ENCODE results near the gene GNG14. TPM values are rescaled to one million over a fixed set of nuclear protein-coding genes. Genes with fewer than 3 reads are reported as not detected.

The GNG14 gene
- total and polyA plus RNA-seq, 10 of the 15 experiments (the other 5 are each of a cell fraction or from before 2014, with no cell fraction given), result not detected

DNA sequence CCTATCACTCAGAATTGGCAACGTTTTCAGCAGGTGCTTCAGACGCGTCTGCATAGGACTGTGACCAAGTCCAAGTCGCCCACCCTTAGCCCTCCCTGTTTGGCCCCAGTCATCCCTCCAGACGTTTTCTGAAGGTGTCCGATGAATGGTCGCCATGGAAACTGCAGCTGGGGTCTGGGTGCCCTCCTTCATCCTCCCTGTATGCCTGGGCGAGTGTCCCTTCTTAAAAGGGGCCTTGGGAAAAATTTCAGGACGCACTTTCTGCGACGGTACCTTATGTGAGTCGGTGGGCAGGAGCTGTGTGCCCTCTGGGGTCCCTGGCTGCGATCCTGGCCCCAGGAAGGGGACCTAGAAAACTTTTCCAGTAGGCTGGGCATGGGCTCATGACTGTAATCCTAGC, 46.3 kb upstream of the GNG14 start:
- POLR2A ChIA-PET, result no interaction called here
- no peaks in the 10 kb centered on the region for H4K20me1 ChIP-seq (ENCODE audit: control insufficient read depth, insufficient read depth)
- TF ChIP-seq MTA3 (IDR thresholded peaks at IDR 0.05; ENCODE audit: borderline replicate concordance, low read length) (no peak), NFIC (IDR thresholded peaks at IDR 0.05; ENCODE audit: low read depth, low read length) (no peak), SREBF2 (IDR thresholded peaks at IDR 0.05; ENCODE audit: low read length) (no peak), CHD2 (IDR thresholded peaks at IDR 0.05; ENCODE audit: borderline replicate concordance, low read depth, low read length) (no peak), JUNB (IDR thresholded peaks at IDR 0.05) (no peak), SUZ12 (IDR thresholded peaks at IDR 0.05; ENCODE audit: unreplicated experiment) (no peak), GATAD2B (conservative IDR thresholded peaks at IDR 0.05; ENCODE audit: low read depth) (no peak), TCF12 (IDR thresholded peaks at IDR 0.05; ENCODE audit: low read depth, low read length) (no peak), RB1 (IDR thresholded peaks at IDR 0.05; ENCODE audit: borderline replicate concordance) (no peak)
- TF ChIP-seq, protein P1, sequence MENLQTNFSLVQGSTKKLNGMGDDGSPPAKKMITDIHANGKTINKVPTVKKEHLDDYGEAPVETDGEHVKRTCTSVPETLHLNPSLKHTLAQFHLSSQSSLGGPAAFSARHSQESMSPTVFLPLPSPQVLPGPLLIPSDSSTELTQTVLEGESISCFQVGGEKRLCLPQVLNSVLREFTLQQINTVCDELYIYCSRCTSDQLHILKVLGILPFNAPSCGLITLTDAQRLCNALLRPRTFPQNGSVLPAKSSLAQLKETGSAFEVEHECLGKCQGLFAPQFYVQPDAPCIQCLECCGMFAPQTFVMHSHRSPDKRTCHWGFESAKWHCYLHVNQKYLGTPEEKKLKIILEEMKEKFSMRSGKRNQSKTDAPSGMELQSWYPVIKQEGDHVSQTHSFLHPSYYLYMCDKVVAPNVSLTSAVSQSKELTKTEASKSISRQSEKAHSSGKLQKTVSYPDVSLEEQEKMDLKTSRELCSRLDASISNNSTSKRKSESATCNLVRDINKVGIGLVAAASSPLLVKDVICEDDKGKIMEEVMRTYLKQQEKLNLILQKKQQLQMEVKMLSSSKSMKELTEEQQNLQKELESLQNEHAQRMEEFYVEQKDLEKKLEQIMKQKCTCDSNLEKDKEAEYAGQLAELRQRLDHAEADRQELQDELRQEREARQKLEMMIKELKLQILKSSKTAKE (IDR thresholded peaks at IDR 0.05; ENCODE audit: low read depth, poor library complexity, severe bottlenecking), result no peak
- TF ChIP-seq, protein P2, sequence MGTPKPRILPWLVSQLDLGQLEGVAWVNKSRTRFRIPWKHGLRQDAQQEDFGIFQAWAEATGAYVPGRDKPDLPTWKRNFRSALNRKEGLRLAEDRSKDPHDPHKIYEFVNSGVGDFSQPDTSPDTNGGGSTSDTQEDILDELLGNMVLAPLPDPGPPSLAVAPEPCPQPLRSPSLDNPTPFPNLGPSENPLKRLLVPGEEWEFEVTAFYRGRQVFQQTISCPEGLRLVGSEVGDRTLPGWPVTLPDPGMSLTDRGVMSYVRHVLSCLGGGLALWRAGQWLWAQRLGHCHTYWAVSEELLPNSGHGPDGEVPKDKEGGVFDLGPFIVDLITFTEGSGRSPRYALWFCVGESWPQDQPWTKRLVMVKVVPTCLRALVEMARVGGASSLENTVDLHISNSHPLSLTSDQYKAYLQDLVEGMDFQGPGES (IDR thresholded peaks at IDR 0.05), result no peak
- TF ChIP-seq, protein P3, sequence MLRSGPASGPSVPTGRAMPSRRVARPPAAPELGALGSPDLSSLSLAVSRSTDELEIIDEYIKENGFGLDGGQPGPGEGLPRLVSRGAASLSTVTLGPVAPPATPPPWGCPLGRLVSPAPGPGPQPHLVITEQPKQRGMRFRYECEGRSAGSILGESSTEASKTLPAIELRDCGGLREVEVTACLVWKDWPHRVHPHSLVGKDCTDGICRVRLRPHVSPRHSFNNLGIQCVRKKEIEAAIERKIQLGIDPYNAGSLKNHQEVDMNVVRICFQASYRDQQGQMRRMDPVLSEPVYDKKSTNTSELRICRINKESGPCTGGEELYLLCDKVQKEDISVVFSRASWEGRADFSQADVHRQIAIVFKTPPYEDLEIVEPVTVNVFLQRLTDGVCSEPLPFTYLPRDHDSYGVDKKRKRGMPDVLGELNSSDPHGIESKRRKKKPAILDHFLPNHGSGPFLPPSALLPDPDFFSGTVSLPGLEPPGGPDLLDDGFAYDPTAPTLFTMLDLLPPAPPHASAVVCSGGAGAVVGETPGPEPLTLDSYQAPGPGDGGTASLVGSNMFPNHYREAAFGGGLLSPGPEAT (IDR thresholded peaks at IDR 0.05; ENCODE audit: low read depth), result no peak
- TF ChIP-seq, protein P4, sequence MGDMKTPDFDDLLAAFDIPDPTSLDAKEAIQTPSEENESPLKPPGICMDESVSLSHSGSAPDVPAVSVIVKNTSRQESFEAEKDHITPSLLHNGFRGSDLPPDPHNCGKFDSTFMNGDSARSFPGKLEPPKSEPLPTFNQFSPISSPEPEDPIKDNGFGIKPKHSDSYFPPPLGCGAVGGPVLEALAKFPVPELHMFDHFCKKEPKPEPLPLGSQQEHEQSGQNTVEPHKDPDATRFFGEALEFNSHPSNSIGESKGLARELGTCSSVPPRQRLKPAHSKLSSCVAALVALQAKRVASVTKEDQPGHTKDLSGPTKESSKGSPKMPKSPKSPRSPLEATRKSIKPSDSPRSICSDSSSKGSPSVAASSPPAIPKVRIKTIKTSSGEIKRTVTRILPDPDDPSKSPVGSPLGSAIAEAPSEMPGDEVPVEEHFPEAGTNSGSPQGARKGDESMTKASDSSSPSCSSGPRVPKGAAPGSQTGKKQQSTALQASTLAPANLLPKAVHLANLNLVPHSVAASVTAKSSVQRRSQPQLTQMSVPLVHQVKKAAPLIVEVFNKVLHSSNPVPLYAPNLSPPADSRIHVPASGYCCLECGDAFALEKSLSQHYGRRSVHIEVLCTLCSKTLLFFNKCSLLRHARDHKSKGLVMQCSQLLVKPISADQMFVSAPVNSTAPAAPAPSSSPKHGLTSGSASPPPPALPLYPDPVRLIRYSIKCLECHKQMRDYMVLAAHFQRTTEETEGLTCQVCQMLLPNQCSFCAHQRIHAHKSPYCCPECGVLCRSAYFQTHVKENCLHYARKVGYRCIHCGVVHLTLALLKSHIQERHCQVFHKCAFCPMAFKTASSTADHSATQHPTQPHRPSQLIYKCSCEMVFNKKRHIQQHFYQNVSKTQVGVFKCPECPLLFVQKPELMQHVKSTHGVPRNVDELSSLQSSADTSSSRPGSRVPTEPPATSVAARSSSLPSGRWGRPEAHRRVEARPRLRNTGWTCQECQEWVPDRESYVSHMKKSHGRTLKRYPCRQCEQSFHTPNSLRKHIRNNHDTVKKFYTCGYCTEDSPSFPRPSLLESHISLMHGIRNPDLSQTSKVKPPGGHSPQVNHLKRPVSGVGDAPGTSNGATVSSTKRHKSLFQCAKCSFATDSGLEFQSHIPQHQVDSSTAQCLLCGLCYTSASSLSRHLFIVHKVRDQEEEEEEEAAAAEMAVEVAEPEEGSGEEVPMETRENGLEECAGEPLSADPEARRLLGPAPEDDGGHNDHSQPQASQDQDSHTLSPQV (IDR thresholded peaks at IDR 0.05), result no peak
- TF ChIP-seq, protein P5, sequence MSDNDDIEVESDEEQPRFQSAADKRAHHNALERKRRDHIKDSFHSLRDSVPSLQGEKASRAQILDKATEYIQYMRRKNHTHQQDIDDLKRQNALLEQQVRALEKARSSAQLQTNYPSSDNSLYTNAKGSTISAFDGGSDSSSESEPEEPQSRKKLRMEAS (IDR thresholded peaks at IDR 0.05; ENCODE audit: low read depth, low read length), result no peak

More for the DNA sequence above, 46.3 kb upstream of the GNG14 start:
- ChIA-PET CTCF (interaction anchor here (0.5 to 2.3 kb wide), 2 partner anchors 30 to 67 kb away, joined by 3 to 15 read pairs; no protein-coding TSS in a partner anchor), SMC1A (ENCODE audit: uncharacterized antibody, unreplicated experiment) (no interaction called here), RAD21 (ENCODE audit: unreplicated experiment) (no interaction called here)
- Histone ChIP-seq H3K9me3 (replicated peaks; ENCODE audit: control insufficient read depth, insufficient read depth, low read length) (no peaks in the 10 kb centered on the region), H3K79me2 (ENCODE audit: control insufficient read depth, insufficient read depth, low read length) (no peaks in the 10 kb centered on the region), H3K27me3 (replicated peaks in 1 of 2; ENCODE audit: control insufficient read depth in 2 of 2, insufficient read depth in 2 of 2, low read length in 1 of 2) (no peaks in the 10 kb centered on the region), H3K4me1 (ENCODE audit: control insufficient read depth, insufficient read depth, low read length) (0 out of 2 replicates have a peak, but pooled peaks cover 5% of the 10 kb centered on the region), H3K4me3 (no peak overlapping the region), H3K4me2 (ENCODE audit: control insufficient read depth, insufficient read depth) (no peak overlapping the region), H3K36me3 (ENCODE audit: control insufficient read depth in 2 of 2, insufficient read depth in 2 of 2, low read length in 1 of 2) (peaks cover 0 to 4% of the 10 kb centered on the region in 2 experiments; a peak in 1 of 4 replicates), H3K27ac (ENCODE audit: control insufficient read depth, insufficient read depth) (no peak overlapping the region), H2AFZ (ENCODE audit: control insufficient read depth, low read depth, low read length) (no peak overlapping the region), H3K9ac (ENCODE audit: control insufficient read depth, insufficient read depth, low read length) (no peak overlapping the region)
- BruUV-seq (replicated peaks), result no TSS peak
- FAIRE-seq (no peak), ATAC-seq (no peak), DNase-seq (ENCODE audit: low read depth, low spot score) (no peak)
- in situ Hi-C loops (cut with MboI) (no loop called here), intact Hi-C loops (cut with micrococcal nuclease; ENCODE audit: unreplicated experiment) (no loop called here)
- 88% methylated on average over 13 of the region's 13 CpGs for WGBS (ENCODE audit: insufficient coverage, insufficient replicate concordance, low lambda C conversion rate, missing lambda C conversion rate)
